Loucy (cell line): ENCODE results near the gene PRR35.

ENCODE experiments used
- EZH2phosphoT487 ChIP-seq: fragments of 200-600 bp; IDR thresholded peaks from 2 replicates; pipeline ENCODE4 v1.6.1; 2018; ENCODE audit warnings: antibody characterized with exemption, mild to moderate bottlenecking, moderate library complexity, borderline replicate concordance
- TF ChIP-seq, protein P1 (sequence below): fragments of 200-600 bp; sonication (generic); conservative IDR thresholded peaks from 2 replicates; pipeline ENCODE4 v1.5.1; 2014; ENCODE audit warnings: mild to moderate bottlenecking, antibody characterized with exemption, low read length

DNA sequence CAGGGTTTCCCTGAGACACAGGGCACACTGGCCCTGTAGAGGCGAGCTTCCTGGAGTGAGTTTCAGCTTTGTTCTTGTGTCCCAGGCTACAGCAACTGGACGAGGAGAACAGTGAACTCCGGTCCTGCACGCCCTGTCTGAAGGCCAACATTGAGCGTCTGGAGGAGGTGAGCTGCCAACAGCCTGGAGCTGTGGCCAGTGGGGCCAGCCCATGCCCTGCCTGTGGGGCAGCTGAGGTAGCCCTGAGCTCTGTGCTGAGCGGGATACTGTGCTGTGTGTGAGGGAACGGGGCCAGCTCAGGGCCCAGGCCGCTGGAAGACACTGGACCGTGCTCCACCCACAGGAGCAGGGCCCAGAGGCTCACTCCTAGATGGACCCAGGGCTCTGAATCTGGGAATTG lies 41.3 kb upstream of the PRR35 start:
- TF ChIP-seq, protein P1, sequence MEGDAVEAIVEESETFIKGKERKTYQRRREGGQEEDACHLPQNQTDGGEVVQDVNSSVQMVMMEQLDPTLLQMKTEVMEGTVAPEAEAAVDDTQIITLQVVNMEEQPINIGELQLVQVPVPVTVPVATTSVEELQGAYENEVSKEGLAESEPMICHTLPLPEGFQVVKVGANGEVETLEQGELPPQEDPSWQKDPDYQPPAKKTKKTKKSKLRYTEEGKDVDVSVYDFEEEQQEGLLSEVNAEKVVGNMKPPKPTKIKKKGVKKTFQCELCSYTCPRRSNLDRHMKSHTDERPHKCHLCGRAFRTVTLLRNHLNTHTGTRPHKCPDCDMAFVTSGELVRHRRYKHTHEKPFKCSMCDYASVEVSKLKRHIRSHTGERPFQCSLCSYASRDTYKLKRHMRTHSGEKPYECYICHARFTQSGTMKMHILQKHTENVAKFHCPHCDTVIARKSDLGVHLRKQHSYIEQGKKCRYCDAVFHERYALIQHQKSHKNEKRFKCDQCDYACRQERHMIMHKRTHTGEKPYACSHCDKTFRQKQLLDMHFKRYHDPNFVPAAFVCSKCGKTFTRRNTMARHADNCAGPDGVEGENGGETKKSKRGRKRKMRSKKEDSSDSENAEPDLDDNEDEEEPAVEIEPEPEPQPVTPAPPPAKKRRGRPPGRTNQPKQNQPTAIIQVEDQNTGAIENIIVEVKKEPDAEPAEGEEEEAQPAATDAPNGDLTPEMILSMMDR, result no peak
- TF ChIP-seq EZH2phosphoT487, result no peak
